GM12878 (cell line): ENCODE measurements around the gene TXLNA. TPM values are rescaled to one million over a fixed set of nuclear protein-coding genes. Genes with fewer than 3 reads are reported as not detected.

Experiments used
- ATAC-seq: fragments of 200-7000 bp; cut with Tn5 transposase; 3 replicates; pipeline ENCODE4 v1.9.1; 2020; ENCODE audit warnings: mild to moderate bottlenecking, moderate library complexity
- BruUV-seq: library from RNA; stranded (reverse); fragments of 400-500 nt; replicated peaks from 2 replicates; lab custom pipeline; 2021; lab: Mats Ljungman, UMichigan
- CTCF ChIA-PET: fragments of 300-600 bp; sonication (Branson Sonifier 250); formaldehyde crosslinking; extraction: SDS; loops from one replicate; lab custom pipeline; 2021; ENCODE audit warnings: inconsistent platforms; lab: Yijun Ruan, JAX
- POLR2A ChIA-PET: fragments of 350-600 bp; formaldehyde crosslinking; extraction: SDS; loops from one replicate; lab custom pipeline; 2021; ENCODE audit warnings: inconsistent platforms; lab: Charles Lee
- RAD21 ChIA-PET: fragments of 300-600 bp; sonication (Branson Sonifier 250); formaldehyde crosslinking; loops from one replicate; lab custom pipeline; 2023; ENCODE audit warnings: antibody characterized with exemption; ENCODE audit not compliant: unreplicated experiment; lab: Charles Lee
- SMC1A ChIA-PET: fragments of 300-600 bp; sonication (Branson Sonifier 250); formaldehyde crosslinking; loops from one replicate; lab custom pipeline; 2023; ENCODE audit not compliant: unreplicated experiment, uncharacterized antibody; lab: Charles Lee
- DNase-seq: peaks from one replicate; pipeline ENCODE4 v3.0.0-alpha.2; 2011; ENCODE audit warnings: low read depth, low spot score
- FAIRE-seq: peaks from 3 replicates; lab custom pipeline; 2011; peaks lifted over from hg19 to GRCh38; lab: Jason Lieb, UNC
- H2AFZ ChIP-seq: 2 replicates; pipeline ENCODE4 v1.6.0; 2011; ENCODE audit warnings: low read depth, low read length, control low read depth; ENCODE audit not compliant: control insufficient read depth
- H3K27ac ChIP-seq: 2 replicates; pipeline ENCODE4 v1.5.1; 2011; ENCODE audit warnings: control low read depth; ENCODE audit not compliant: control insufficient read depth, insufficient read depth
- H3K27me3 ChIP-seq, 2 experiments: replicated peaks in 1 of 2; 2 replicates each; pipeline versions ENCODE4 v1.6.0 to v1.6.1; 2011; ENCODE audit warnings: low read length in 1 of 2; ENCODE audit not compliant: control insufficient read depth in 2 of 2, insufficient read depth in 2 of 2
- H3K36me3 ChIP-seq, 2 experiments: 2 replicates each; pipeline ENCODE4 v1.5.1; 2011; ENCODE audit warnings: low read length in 1 of 2; ENCODE audit not compliant: control insufficient read depth in 2 of 2, insufficient read depth in 2 of 2
- H3K4me1 ChIP-seq: 2 replicates; pipeline ENCODE4 v1.6.1; 2011; ENCODE audit warnings: mild to moderate bottlenecking, low read length, moderate library complexity, mixed read lengths; ENCODE audit not compliant: control insufficient read depth, insufficient read depth
- H3K4me2 ChIP-seq: 2 replicates; pipeline ENCODE4 v1.6.0; 2011; ENCODE audit warnings: control low read depth; ENCODE audit not compliant: control insufficient read depth, insufficient read depth
- H3K4me3 ChIP-seq: fragments of 200-600 bp; sonication (generic); 2 replicates; pipeline ENCODE4 v1.5.1; 2016
- H3K79me2 ChIP-seq: 2 replicates; pipeline ENCODE4 v1.6.0; 2011; ENCODE audit warnings: low read length; ENCODE audit not compliant: control insufficient read depth, insufficient read depth
- H3K9ac ChIP-seq: 2 replicates; pipeline ENCODE4 v1.8.0; 2011; ENCODE audit warnings: low read length, control low read depth, mixed read lengths; ENCODE audit not compliant: control insufficient read depth, insufficient read depth
- H3K9me3 ChIP-seq: replicated peaks from 3 replicates; pipeline ENCODE4 v1.5.1; 2011; ENCODE audit warnings: mild to moderate bottlenecking, low read length; ENCODE audit not compliant: control insufficient read depth, insufficient read depth
- H4K20me1 ChIP-seq: 2 replicates; pipeline ENCODE4 v1.6.0; 2011; ENCODE audit not compliant: control insufficient read depth, insufficient read depth
- CUX1 ChIP-seq: IDR thresholded peaks from 2 replicates; pipeline ENCODE4 v1.6.1; 2012; ENCODE audit warnings: improper control_type of control experiment, low read depth, low read length; ENCODE audit not compliant: insufficient replicate concordance
- EP300 ChIP-seq, 2 experiments: fragments of 150-350 bp in 1 of 2; IDR thresholded peaks; 2 replicates each; pipeline ENCODE4 v1.6.1; 2011 to 2012; ENCODE audit warnings: low read depth in 2 of 2, low read length in 2 of 2, borderline replicate concordance in 1 of 2, improper control_type of control experiment in 1 of 2, inconsistent platforms in 1 of 2; ENCODE audit not compliant: control insufficient read depth in 1 of 2
- HSF1 ChIP-seq: fragments of 150-350 bp; IDR thresholded peaks from 2 replicates; pipeline ENCODE4 v1.6.1; 2014; ENCODE audit warnings: mild to moderate bottlenecking, low read depth, low read length
- POLR2AphosphoS2 ChIP-seq: IDR thresholded peaks from 2 replicates; pipeline ENCODE4 v1.6.1; 2011; ENCODE audit warnings: low read depth, mild to moderate bottlenecking, low read length, improper control_type of control experiment, moderate library complexity
- SMAD5 ChIP-seq: IDR thresholded peaks from 2 replicates; pipeline ENCODE4 v1.6.1; 2016; ENCODE audit warnings: antibody characterized with exemption, low read depth
- USF2 ChIP-seq: IDR thresholded peaks from 2 replicates; pipeline ENCODE4 v1.6.1; 2011; ENCODE audit warnings: low read depth, low read length, improper control_type of control experiment, borderline replicate concordance
- ZNF687 ChIP-seq: fragments of 450-650 bp; IDR thresholded peaks from 2 replicates; pipeline ENCODE4 v1.6.1; 2017; ENCODE audit warnings: mild to moderate bottlenecking, moderate library complexity
- WGBS: methylation state at CpG from one replicate; pipeline ENCODE4 v1.1.6; 2016; ENCODE audit warnings: low lambda C conversion rate; ENCODE audit not compliant: insufficient replicate concordance, insufficient coverage; ENCODE audit errors: missing lambda C conversion rate; 5-methylcytosine and 5-hydroxymethylcytosine counted together
- in situ Hi-C: fragments of 300-500 bp; cut with MboI; formaldehyde crosslinking; loops from 9 replicates; pipeline ENCODE4 v1.14.3; 2018; ENCODE audit warnings: mixed read lengths
- intact Hi-C: fragments of 100-400 bp; cut with micrococcal nuclease; formaldehyde crosslinking; loops from one replicate; pipeline ENCODE4 v1.14.2; 2022; ENCODE audit not compliant: unreplicated experiment
- polyA plus RNA-seq, 11 experiments: library from polyadenylated mRNA; depleted of rRNA in 4 of 11; unstranded in 6 of 11; stranded (reverse) in 5 of 11; fragments of >200 nt; fragmentation: Nextera tagmentation in 4 of 11; fragmentation: Illumina TruSeq in 1 of 11; extraction: Ambion mirVana in 4 of 11; extraction: Trizol in 1 of 11; gene quantifications; 1 replicate in 1 of 11; 2 replicates in 10 of 11; pipeline versions ENCODE4 v1.2.1 to v1.2.3, GENCODE V29; 2011 to 2016; ENCODE audit warnings: inconsistent platforms in 2 of 11, missing spikeins in 2 of 11, low read depth in 1 of 11
- total RNA-seq, 4 experiments: library from RNA; depleted of rRNA in 3 of 4; stranded (reverse); fragments of >200 nt in 3 of 4; fragmentation: Illumina TruSeq in 1 of 4; extraction: Trizol in 1 of 4; gene quantifications; 2 replicates each; pipeline versions ENCODE4 v1.2.1 to v1.2.3, GENCODE V29; 2013 to 2021

The TXLNA gene
- total and polyA plus RNA-seq, 10 of the 15 experiments (the other 5 are each of a cell fraction or from before 2014, with no cell fraction given), result 7.2 to 93.7 (median 47.9) TPM

- 97% methylated on average over 6 of the region's 6 CpGs for WGBS
- Histone ChIP-seq H3K4me1 (peaks cover 6% of the 10 kb centered on the region), H3K79me2 (peaks cover 29% of the 10 kb centered on the region), H4K20me1 (no peaks in the 10 kb centered on the region), H3K9me3 (peaks cover 5% of the 10 kb centered on the region), H2AFZ (no peak overlapping the region), H3K36me3 (peaks cover 1 to 4% of the 10 kb centered on the region in 2 experiments; a peak in 2 of 4 replicates), H3K27me3 (no peaks in the 10 kb centered on the region), H3K4me2 (no peak overlapping the region), H3K9ac (no peak overlapping the region), H3K4me3 (no peak overlapping the region), H3K27ac (no peak overlapping the region)
- intact Hi-C loops (no loop called here), in situ Hi-C loops (no loop called here)
- no peak for DNase-seq
- ChIA-PET SMC1A (interaction anchor here (1.1 kb wide), 1 partner anchor 119 kb away, joined by 3 read pairs; no protein-coding TSS in a partner anchor), POLR2A (no interaction called here), RAD21 (interaction anchor here (1.0 kb wide), 1 partner anchor 71 kb away, joined by 3 read pairs; the partner anchor contains the start of gene TMEM39B), CTCF (interaction anchor here (0.6 to 1.6 kb wide), 4 partner anchors 14 to 1122 kb away, joined by 3 to 4 read pairs (median 3); no protein-coding TSS in a partner anchor)
- no TSS peak for BruUV-seq
- no peak for FAIRE-seq
- TF ChIP-seq CUX1 (no peak), SMAD5 (no peak), ZNF687 (no peak), USF2 (no peak), HSF1 (no peak), EP300 (IDR thresholded peaks at IDR 0.05; ENCODE audit: borderline replicate concordance in 1 of 2, control insufficient read depth in 1 of 2, low read depth in 2 of 2, low read length in 2 of 2) (no peak), POLR2AphosphoS2 (no peak)
- ATAC-seq, result no peak; the same call in 2 of the 3 replicates
Measured at GRCh38 chr1:32142446-32143301, 36.8 kb upstream of the TXLNA start.
